NOMO-1 treated with DMSO at 0.1 percent for 48 hours (cell line): Measurements from ENCODE around the gene UBAC2.
"Not testable (repeated sequence)": the region's sequence is repeated elsewhere in the genome, so short reads cannot be mapped to it uniquely, and the experiment has no call there.

Experiments used
- DNase-seq: peaks from one replicate; lab custom pipeline; 2025; ENCODE audit not compliant: unreplicated experiment; lab: John Stamatoyannopoulos, UW

The UBAC2 gene

GRCh38 chr13:99211421-99212035 lies 10.9 kb downstream of the UBAC2 start:
- DNase-seq, result no peak

- DNase-seq, result no peak
Measured at GRCh38 chr13:99214232-99214631, 13.6 kb downstream of the UBAC2 start.

- DNase-seq, result no peak
Measured at GRCh38 chr13:99214731-99215130, 14.1 kb downstream of the UBAC2 start.

GRCh38 chr13:99215184-99215830 lies 14.7 kb downstream of the UBAC2 start:
- no peak for DNase-seq

- no peak for DNase-seq
Measured at GRCh38 chr13:99217461-99218110, 16.9 kb downstream of the UBAC2 start.

GRCh38 chr13:99218126-99218525 lies 17.5 kb downstream of the UBAC2 start:
- no peak for DNase-seq

GRCh38 chr13:99218545-99218944 lies 17.9 kb downstream of the UBAC2 start:
- no peak for DNase-seq

GRCh38 chr13:99218969-99219368 lies 18.3 kb downstream of the UBAC2 start:
- no peak for DNase-seq

- DNase-seq, result peak; percentile 40
Measured at GRCh38 chr13:99220199-99220935, 19.7 kb downstream of the UBAC2 start.

GRCh38 chr13:99221567-99222239 lies 21.0 kb downstream of the UBAC2 start:
- DNase-seq, result no peak

GRCh38 chr13:99223587-99223986 lies 22.9 kb downstream of the UBAC2 start:
- no peak for DNase-seq

- peak; percentile 83 for DNase-seq
Measured at GRCh38 chr13:99224021-99224420, 23.4 kb downstream of the UBAC2 start.

GRCh38 chr13:99225078-99225477 lies 24.4 kb downstream of the UBAC2 start:
- DNase-seq, result peak; percentile 95

GRCh38 chr13:99226513-99226912 lies 25.9 kb downstream of the UBAC2 start:
- no peak for DNase-seq

- DNase-seq, result no peak
Measured at GRCh38 chr13:99227331-99227900, 26.8 kb downstream of the UBAC2 start.

- DNase-seq, result peak; percentile 92
Measured at GRCh38 chr13:99227909-99228688, 27.4 kb downstream of the UBAC2 start.

- DNase-seq, result peak; percentile 86
Measured at GRCh38 chr13:99228737-99229691, 28.4 kb downstream of the UBAC2 start.

GRCh38 chr13:99230588-99230987 lies 29.9 kb downstream of the UBAC2 start:
- DNase-seq, result not testable (repeated sequence)

GRCh38 chr13:99230991-99231390 lies 30.3 kb downstream of the UBAC2 start:
- no peak for DNase-seq
